NCI-H187 treated with DMSO at 0.1 percent for 48 hours (cell line): ENCODE results near the gene STPG4.
"Not testable (repeated sequence)": the region's sequence is repeated elsewhere in the genome, so short reads cannot be mapped to it uniquely, and the experiment has no call there.

ENCODE experiments used
- DNase-seq: peaks from one replicate; lab custom pipeline; 2025; lab: John Stamatoyannopoulos, UW

Gene STPG4

DNA sequence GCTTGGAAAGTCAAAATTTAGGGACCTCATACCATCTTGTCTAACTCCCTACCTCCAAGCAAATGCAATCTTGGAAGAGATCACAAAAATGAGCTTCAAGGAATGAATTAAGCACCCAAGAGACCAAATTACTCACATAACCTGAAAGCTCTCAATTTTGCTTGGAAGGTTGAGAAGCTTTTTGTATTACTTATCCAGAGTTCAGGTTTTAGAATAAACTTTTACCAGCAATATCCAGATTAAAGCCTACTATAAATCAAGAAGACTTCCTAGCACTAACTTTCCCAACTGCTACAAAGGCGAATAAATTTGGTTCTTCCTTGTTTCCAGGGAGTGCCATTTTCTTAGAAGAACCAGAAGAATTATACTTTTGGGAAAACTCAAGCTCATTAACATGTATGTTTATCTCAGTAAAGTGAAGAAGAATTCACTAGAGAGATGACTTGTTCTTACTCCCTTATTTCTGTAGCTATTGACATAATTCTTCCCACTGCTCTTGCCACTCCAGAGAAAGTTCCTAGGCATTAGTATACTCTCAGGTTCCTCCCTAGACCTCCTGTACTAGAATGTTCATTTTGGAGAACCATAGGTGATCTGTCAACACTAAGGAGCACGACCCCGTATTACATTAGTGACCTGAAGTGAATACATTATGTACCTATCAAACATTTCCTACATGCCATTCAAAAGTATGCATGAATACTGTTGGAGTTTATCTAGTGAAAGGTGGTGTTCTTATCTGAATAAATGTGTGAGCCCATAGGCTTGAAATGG lies 18.0 kb upstream of the STPG4 start:
- DNase-seq, result no peak

- no peak for DNase-seq
Observed at GRCh38 chr2:47172156-47172921, 17.2 kb upstream of the STPG4 start.

DNA sequence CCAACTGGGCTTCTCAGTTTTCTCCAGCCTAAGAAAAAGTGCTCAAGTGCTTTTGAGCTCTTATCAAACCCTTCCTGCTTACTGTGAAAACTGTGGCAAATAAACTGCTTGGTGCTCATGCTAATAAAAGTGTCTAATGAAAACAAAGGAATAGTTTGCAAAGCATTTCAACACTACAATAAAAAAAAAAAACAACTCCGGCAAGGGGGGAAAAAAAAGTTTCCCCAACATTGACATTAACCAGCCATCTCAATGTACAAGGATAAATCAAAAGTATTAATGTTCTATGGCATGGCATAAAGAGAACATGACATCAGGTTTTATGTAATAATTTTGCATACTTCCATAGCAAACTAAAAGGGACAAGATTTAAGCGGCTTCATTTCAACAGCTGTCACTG lies 14.7 kb upstream of the STPG4 start:
- no peak for DNase-seq

- not testable (repeated sequence) for DNase-seq
Observed at GRCh38 chr2:47168895-47169294, 13.8 kb upstream of the STPG4 start.

GRCh38 chr2:47167149-47167548 lies 12.0 kb upstream of the STPG4 start:
- DNase-seq, result no peak

DNA sequence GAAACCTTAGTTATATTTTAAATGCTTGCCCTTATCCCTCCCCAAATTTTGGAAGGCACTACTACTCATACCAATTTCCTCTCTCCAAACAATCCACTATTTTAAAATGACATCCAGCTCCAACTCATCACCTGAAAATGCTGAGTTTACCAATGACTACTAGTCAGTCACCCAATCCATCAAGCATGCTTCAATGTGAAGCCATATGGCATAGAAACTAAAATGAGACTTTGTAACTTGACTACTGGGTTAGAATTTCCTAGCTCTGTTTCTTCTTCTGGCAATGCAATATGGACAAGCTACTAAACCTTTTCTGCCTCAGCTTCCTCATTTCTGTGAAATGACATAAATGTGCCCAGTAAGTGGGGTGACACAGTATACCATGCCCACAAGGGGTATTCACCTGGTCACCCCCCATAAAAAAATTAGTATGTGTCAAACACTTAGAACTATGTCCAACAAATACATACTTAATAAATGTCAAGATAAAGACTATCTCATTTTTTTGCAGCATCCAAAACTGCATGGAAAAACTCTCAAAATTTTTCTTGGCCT lies 10.0 kb upstream of the STPG4 start:
- no peak for DNase-seq

DNA sequence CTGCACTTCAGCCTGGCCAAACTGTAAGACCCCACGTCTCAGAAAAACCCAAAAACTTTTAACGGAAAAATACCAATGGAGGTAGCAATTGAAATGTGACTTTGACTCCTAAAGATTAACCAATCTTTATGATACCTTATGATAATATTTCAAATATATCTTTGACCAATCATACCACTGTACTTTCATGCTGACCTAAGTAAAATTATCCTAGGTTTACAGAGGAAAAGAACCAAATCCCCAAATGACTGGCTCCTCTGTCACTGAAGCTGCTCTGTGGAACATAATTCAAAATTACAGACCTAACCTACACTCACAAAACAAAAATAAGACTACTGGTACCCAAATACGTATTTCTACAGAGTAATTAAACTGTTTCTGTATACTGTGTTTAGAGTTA lies 7.7 kb upstream of the STPG4 start:
- no peak for DNase-seq

GRCh38 chr2:47161475-47161874 lies 6.4 kb upstream of the STPG4 start:
- no peak for DNase-seq

GRCh38 chr2:47160660-47161059 lies 5.6 kb upstream of the STPG4 start:
- DNase-seq, result no peak

DNA sequence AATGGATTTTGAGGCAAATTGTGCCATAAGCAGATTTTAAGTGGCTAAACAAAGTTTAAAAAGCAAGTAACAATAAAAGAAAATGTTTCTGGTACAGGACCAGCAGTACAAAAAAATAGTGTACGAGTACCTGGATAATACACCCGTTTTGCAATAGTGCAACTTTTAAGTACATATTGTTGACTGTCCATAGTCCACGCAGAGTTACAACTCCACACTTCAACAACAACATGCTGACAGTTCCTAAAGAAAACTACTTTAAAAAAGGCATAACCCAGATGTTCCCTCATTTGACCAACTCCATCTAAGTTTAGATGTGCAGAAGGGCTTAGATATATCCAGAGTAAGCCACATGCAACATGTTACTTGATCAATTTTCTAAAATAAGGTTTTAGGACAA lies 5.1 kb upstream of the STPG4 start:
- no peak for DNase-seq

GRCh38 chr2:47159627-47160026 lies 4.5 kb upstream of the STPG4 start:
- no peak for DNase-seq

DNA sequence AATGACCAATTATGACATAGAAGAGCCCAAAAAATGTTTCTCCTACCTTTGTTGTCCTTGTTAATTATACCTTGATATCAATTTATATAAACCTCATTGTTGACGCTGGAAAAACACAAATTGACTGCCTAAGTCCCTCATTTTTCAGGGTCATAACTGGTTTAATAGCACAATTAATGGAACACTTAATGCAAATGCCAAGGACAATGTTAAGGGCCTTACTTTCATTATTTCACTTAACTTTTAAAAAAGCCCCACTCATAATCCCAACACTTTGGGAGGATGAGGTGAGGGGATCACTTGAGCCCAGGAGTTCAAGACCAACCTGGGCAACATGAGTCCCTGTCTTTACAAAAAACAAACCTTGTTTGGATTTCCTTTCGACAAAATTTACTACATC lies 3.5 kb upstream of the STPG4 start:
- DNase-seq, result no peak

DNA sequence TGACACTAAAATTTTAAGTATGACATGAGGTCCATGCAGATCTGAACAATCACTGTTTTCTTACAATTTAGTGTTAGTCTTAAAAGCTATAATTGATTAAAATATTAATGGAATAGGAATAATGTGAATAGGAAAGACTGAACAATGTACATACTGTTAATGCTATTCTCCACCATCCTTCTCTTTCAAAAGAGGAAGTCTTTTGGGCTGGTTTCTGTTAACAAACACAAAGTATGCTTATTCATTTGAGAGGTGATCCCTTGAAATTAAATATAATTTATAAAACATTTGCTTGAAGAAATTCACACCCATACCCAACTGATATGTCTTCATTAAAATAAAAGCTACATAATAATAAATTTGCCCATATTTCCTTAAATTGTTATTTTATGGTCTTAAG lies 2.3 kb downstream of the STPG4 start:
- DNase-seq, result no peak

DNA sequence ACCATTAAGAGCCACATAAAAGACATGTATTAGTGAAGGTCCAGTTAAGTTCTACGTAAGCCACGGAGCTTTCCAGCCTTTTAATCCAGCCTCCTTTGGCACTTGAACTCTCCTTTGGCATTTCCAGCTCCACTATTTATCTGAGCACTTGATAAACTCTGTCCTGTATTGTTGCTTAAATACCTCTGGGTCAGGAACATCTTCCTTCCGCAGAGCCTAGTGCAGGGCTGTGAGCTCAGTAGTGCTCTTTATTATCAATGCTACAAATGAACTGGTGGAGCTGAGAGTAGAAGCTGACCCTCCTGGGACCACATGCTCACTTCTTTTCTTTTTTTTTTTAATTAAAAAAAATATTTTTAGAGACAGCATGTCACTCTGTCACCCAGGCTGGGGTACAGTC lies 4.9 kb downstream of the STPG4 start:
- no peak for DNase-seq

DNA sequence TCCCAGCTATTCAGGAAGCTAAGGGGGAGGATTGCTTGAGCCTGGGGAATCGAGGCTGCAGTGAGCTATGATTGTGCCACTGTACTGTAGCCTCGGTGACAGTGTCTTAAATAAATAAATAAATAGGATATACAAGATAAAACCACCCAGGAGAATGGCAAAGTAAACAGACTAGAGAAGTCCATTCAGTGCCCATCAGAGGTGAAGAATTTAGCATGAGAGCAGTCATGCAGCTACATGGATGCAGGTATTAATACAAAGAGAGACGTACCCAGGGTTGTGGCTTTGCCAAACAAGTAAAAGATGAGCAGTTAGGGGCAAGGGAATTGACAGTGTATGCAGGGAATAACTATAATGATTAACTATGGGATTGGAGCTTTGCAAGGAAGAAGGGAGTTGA lies 8.1 kb downstream of the STPG4 start:
- DNase-seq, result no peak

GRCh38 chr2:47145466-47145865 lies 9.6 kb downstream of the STPG4 start:
- no peak for DNase-seq

GRCh38 chr2:47141520-47141919 lies 13.6 kb downstream of the STPG4 start:
- DNase-seq, result no peak

GRCh38 chr2:47134386-47135090 lies 20.6 kb downstream of the STPG4 start:
- DNase-seq, result no peak

- DNase-seq, result no peak
Observed at GRCh38 chr2:47133046-47133445, 22.1 kb downstream of the STPG4 start.

DNA sequence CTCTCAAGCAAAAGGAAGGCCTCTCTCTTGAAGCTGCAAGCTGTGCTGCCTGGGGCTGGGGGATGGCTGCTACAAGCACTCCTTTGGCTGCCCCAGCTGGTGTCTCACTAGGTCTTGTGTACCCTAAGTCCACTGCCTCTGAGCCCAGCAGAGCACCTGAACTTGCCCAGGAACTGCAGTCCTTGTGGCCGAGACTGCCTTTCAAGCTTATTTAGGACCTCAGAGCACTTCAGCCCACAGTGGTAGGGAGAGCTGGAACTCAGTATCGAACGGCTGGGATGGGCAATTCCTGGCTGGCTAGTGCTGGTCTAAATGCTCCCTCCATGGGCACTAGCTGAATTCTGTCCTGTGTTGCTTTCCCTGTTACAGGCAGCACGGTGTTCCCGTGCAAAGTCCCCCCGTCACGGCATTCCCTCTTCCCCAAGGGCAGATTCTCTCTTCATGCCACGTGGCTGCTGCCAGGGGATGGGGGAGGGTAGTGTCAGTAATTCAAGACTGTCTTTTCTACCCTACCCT lies 25.9 kb downstream of the STPG4 start:
- no peak for DNase-seq

- no peak for DNase-seq
Observed at GRCh38 chr2:47128705-47129104, 26.4 kb downstream of the STPG4 start.

DNA sequence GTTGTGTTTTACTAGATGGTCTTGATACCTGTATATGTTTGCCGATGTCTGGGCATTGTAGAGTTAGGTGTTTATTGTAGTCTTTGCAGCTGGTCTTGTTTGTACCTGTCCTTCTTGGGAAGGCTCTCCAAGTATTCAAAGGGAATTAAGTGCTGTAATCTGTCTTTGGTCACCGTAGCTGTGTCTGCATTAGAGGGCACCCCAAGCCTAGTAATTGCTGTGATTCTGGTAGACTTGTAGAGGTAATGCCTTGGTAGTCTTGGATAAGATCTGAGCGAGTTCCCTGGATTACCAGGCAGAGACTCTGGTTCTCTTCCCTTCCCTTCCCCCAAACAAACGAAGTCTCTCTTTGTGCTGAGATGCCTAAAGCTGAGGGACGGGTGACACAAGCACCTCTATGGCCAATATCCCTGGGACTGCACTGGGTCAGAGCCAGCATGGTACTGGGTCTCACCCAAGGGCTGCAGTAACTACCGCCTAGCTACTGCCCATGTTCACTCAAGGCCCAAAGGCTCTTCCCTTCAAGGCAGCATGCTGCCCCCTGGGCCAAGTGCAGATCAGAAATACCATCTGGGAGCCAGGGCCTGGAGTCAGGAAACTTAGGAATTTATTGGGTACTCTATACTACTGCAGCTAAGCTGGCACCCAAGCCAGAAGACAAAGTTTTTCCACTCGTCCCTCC lies 27.1 kb downstream of the STPG4 start:
- no peak for DNase-seq
